GM12872 (cell line): Measurements from ENCODE around the gene IFT80.

Source experiments
- CTCF ChIP-seq: IDR thresholded peaks from 3 replicates; pipeline ENCODE4 v1.5.1; 2011; ENCODE audit warnings: low read depth, mild to moderate bottlenecking, low read length, moderate library complexity; ENCODE audit not compliant: insufficient read depth

The IFT80 gene

GRCh38 chr3:160400030-160400701 is 1.1 kb upstream of the IFT80 start:
- no peak for TF ChIP-seq CTCF

- no peak for TF ChIP-seq CTCF
Measured at GRCh38 chr3:160398820-160399124, 253 bp downstream of the IFT80 start.

DNA sequence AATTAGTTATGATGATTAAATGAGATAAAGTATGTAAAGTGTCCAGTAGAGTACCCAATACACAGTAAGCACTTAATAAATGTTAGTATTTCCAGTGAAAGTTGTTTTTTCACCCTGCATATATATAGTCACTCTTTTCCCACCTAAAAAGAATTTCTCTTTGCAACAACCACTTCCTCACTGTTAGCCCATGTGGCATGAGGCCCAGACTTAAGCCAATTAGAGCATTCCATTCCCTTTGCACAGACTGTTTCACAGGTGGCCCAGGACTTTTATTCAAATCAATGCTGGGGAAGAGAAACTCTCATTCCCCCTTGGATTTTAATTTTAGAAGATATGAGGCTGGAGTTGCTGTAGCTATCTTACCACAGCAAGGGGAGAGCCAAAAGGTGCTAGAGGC is 3.7 kb downstream of the IFT80 start:
- TF ChIP-seq CTCF, result no peak

DNA sequence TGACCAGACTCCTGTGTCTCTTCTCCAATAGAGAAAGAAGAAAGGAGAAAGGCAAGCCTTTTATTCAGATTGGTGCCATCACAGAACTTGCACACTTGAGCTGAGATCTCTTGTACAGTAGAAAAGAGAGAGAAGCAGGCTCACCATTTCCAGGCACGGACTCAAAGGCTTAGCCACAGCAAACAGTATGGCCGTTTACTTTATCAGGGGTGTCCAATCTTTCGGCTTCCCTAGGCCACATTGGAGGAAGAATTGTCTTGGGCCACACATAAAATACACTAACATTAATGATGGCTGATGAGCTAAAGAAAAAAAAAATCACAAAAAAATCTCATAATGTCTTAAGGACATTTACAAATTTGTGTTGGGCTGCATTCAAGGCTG is 5.0 kb downstream of the IFT80 start:
- TF ChIP-seq CTCF, result no peak

- TF ChIP-seq CTCF, result no peak
Measured at GRCh38 chr3:160393346-160394008, 5.5 kb downstream of the IFT80 start.

DNA sequence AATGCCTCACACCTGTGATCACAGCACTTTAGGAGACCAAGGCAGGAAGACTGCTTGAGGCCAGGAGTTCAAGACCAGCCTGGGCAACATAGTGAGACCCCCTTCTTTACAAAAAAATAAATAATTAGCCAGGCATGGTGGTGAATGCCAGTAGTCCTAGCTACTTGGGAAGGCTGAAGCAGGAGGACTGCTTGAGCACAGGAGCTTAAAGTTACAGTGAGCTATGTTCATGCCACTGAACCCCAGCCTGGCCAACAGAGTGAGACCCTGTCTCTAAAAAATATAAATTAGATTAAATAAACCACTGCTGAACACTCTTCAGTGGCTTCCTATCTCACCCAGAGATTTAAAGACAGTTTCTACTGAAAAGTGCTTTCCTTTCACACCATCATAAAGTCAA is 6.2 kb downstream of the IFT80 start:
- no peak for TF ChIP-seq CTCF

GRCh38 chr3:160390565-160391138 is 8.4 kb downstream of the IFT80 start:
- no peak for TF ChIP-seq CTCF
